GM18526 (cell line): ENCODE results near the gene ECD.

Source experiments
- POLR2A ChIP-seq: IDR thresholded peaks from 3 replicates; pipeline ENCODE4 v1.6.1; 2011; ENCODE audit not compliant: insufficient read length; ENCODE audit errors: extremely low read depth

ECD gene

GRCh38 chr10:73092830-73093229 lies 75.0 kb downstream of the ECD start:
- TF ChIP-seq POLR2A = no peak

- no peak for TF ChIP-seq POLR2A
Observed at GRCh38 chr10:73088304-73088703, 79.5 kb downstream of the ECD start.

- TF ChIP-seq POLR2A = no peak
Observed at GRCh38 chr10:73086816-73087215, 81.0 kb downstream of the ECD start.

GRCh38 chr10:73084209-73084608 lies 83.6 kb downstream of the ECD start:
- no peak for TF ChIP-seq POLR2A
